B cell (primary cell): ENCODE results near the gene GNG13. TPM values are rescaled to one million over a fixed set of nuclear protein-coding genes. Genes with fewer than 3 reads are reported as not detected.

Experiments used
- ATAC-seq: fragments of 200-7000 bp; cut with Tn5 transposase; one replicate; pipeline ENCODE4 v1.10.0; 2021; ENCODE audit warnings: low read depth, mild to moderate bottlenecking, moderate number of reproducible peaks, moderate library complexity
- CTCF ChIA-PET: fragments of 350-600 bp; sonication (Branson Sonifier 250); formaldehyde crosslinking; loops from one replicate; lab custom pipeline; 2021; ENCODE audit warnings: antibody characterized with exemption, inconsistent platforms; lab: Charles Lee
- POLR2A ChIA-PET: fragments of 350-600 bp; sonication (Branson Sonifier 250); formaldehyde crosslinking; loops from one replicate; lab custom pipeline; 2021; ENCODE audit warnings: antibody characterized with exemption; lab: Charles Lee
- DNase-seq: peaks from one replicate; pipeline ENCODE4 v3.0.0; 2013
- H2AFZ ChIP-seq: 2 replicates; pipeline ENCODE4 v1.6.1; 2012; ENCODE audit warnings: mild to moderate bottlenecking, low read depth, low read length; ENCODE audit not compliant: insufficient read depth, poor library complexity, severe bottlenecking
- H3K27ac ChIP-seq, 2 donors: 1 replicate in 1 of 2; 2 replicates in 1 of 2; pipeline ENCODE4 v1.5.1; 2012 to 2013; ENCODE audit warnings: low read length in 2 of 2, mild to moderate bottlenecking in 2 of 2, moderate library complexity in 1 of 2
- H3K27me3 ChIP-seq, 4 experiments: fragments of 200-600 bp in 1 of 4; sonication (generic) in 1 of 4; replicated peaks in 1 of 4; 1 replicate in 2 of 4; 2 replicates in 2 of 4; pipeline versions ENCODE4 v1.6.1 to v1.7.0; 2013 to 2016; ENCODE audit warnings: low read length in 3 of 4, mild to moderate bottlenecking in 2 of 4, mixed read lengths in 1 of 4, moderate library complexity in 1 of 4; ENCODE audit not compliant: insufficient read depth in 4 of 4, control insufficient read depth in 3 of 4; ENCODE audit errors: control extremely low read depth in 1 of 4
- H3K36me3 ChIP-seq, 2 experiments: replicated peaks in 1 of 2; 1 replicate in 1 of 2; 2 replicates in 1 of 2; pipeline versions ENCODE4 v1.6.1 to v1.7.1; 2013; ENCODE audit warnings: low read length in 1 of 2; ENCODE audit not compliant: insufficient read depth in 2 of 2, control insufficient read depth in 1 of 2; ENCODE audit errors: control extremely low read depth in 1 of 2, extremely low read depth in 1 of 2
- H3K4me1 ChIP-seq, 2 donors: fragments of 200-600 bp in 1 of 2; sonication (generic) in 1 of 2; 1 replicate in 1 of 2; 2 replicates in 1 of 2; pipeline versions ENCODE4 v1.5.1 to v1.6.1; 2013 to 2017; ENCODE audit warnings: low read length in 2 of 2; ENCODE audit not compliant: control insufficient read depth in 2 of 2, insufficient read depth in 2 of 2
- H3K4me2 ChIP-seq: replicated peaks from 2 replicates; pipeline ENCODE3; 2012; ENCODE audit warnings: mild to moderate bottlenecking, low read depth, low read length; ENCODE audit not compliant: poor library complexity, severe bottlenecking
- H3K4me3 ChIP-seq, 5 experiments: fragments of 200-600 bp in 1 of 5; sonication (generic) in 1 of 5; 1 replicate in 3 of 5; 2 replicates in 2 of 5; pipeline versions ENCODE4 v1.5.1 to v1.7.0; 2011 to 2016; ENCODE audit warnings: low read length in 4 of 5, mild to moderate bottlenecking in 4 of 5, low read depth in 2 of 5, control low read depth in 1 of 5, moderate library complexity in 1 of 5; ENCODE audit not compliant: insufficient read depth in 1 of 5; ENCODE audit errors: control extremely low read depth in 1 of 5, extremely low read depth in 1 of 5
- H3K79me2 ChIP-seq: fragments of 200-600 bp; sonication (generic); one replicate; pipeline ENCODE4 v1.6.0; 2016; ENCODE audit warnings: low read length; ENCODE audit not compliant: control insufficient read depth, insufficient read depth
- H3K9ac ChIP-seq: fragments of 200-600 bp; sonication (generic); 2 replicates; pipeline ENCODE4 v1.6.1; 2017; ENCODE audit warnings: mild to moderate bottlenecking, low read length, moderate library complexity
- H3K9me3 ChIP-seq, 3 donors: one replicate each; pipeline versions ENCODE4 v1.6.1 to v1.7.1; 2013; ENCODE audit warnings: low read length in 2 of 3; ENCODE audit not compliant: control insufficient read depth in 2 of 3, insufficient read depth in 1 of 3; ENCODE audit errors: control extremely low read depth in 1 of 3
- H4K20me1 ChIP-seq: 2 replicates; pipeline ENCODE4 v1.6.0; 2012; ENCODE audit warnings: mild to moderate bottlenecking, low read length; ENCODE audit not compliant: insufficient read depth, control insufficient read depth, poor library complexity, severe bottlenecking
- H3K27ac Mint-ChIP-seq: one replicate; pipeline ENCODE4 v1.8.0; 2021; ENCODE audit warnings: mixed read lengths
- H3K27me3 Mint-ChIP-seq: one replicate; pipeline ENCODE4 v1.8.0; 2021; ENCODE audit warnings: mixed read lengths
- H3K4me1 Mint-ChIP-seq: one replicate; pipeline ENCODE4 v1.8.0; 2021; ENCODE audit warnings: mixed read lengths
- H3K4me3 Mint-ChIP-seq: one replicate; pipeline ENCODE4 v1.8.0; 2021; ENCODE audit warnings: mixed read lengths
- H3K9me3 Mint-ChIP-seq: one replicate; pipeline ENCODE4 v1.8.0; 2022; ENCODE audit warnings: mixed read lengths; ENCODE audit not compliant: insufficient read depth
- EZH2 ChIP-seq: IDR thresholded peaks from 2 replicates; pipeline ENCODE4 v1.6.1; 2012; ENCODE audit warnings: borderline replicate concordance, low read depth, mild to moderate bottlenecking, moderate library complexity, low read length; ENCODE audit not compliant: insufficient read depth, poor library complexity, severe bottlenecking
- WGBS: methylation state at CpG from one replicate; pipeline ENCODE4 v1.1.5; 2013; ENCODE audit warnings: missing lambda C conversion rate; ENCODE audit not compliant: insufficient coverage; 5-methylcytosine and 5-hydroxymethylcytosine counted together
- intact Hi-C: fragments of 100-400 bp; cut with micrococcal nuclease; formaldehyde crosslinking; loops from one replicate; pipeline ENCODE4 v1.10.0; 2022
- polyA plus RNA-seq: library from polyadenylated mRNA; depleted of rRNA; stranded (reverse); fragments of >200 nt; gene quantifications from 2 replicates; pipeline ENCODE4 v1.2.3, GENCODE V29; 2012
- total RNA-seq, 2 donors: library from RNA; stranded (reverse); fragments of 120-200 nt in 1 of 2; gene quantifications; 1 replicate in 1 of 2; 2 replicates in 1 of 2; pipeline versions ENCODE4 v1.2.3 to v1.2.4, GENCODE V29; 2013 to 2022
- TF ChIP-seq, protein P1 (sequence below): fragments of 200-600 bp; IDR thresholded peaks from one replicate; pipeline ENCODE4 v1.8.0; 2022; ENCODE audit warnings: antibody characterized with exemption, mild to moderate bottlenecking

Gene GNG13
- total and polyA plus RNA-seq, 2 donors (not counting 1 experiment from before 2014, with no cell fraction given) = not detected

DNA sequence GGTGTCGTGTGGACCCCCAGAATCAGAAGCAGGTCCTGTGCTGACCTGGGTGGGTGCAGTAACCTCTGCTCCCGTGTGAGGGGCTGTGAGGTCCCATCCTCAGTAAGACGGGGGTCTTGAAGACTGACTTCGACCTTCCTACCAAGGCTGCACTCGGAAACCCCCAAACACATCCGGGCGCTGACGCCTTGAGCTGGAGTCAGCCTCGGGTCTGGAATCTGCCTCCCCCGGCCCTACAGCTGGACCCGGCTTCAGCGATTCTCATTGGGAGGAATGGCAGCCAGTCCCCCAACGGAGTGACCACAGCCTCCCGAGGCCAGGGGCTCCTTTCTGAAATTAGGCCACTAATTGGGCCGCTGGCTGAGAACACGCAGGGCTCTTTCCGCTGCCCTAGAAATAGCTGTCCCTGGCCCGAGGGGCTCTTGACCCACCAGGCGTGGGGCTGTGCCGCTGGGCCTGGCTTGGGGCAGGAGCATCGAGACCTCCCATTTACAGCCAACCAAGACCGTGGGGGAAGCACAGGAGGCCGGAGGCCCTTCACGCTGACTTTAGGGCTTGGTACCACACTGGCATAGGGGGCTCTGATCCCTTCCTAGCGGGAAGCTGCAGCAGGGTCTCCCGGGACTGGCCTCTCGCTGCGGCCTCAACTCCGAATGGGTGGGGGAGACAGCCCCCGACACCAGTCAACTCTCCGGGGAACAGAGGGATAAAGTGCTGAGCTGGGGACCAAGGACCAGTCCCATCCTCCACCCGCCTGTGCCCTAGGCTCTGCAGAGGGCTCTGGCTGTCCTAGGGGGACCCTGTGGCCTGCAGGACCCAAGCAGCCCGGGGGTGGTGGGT lies 2.6 kb upstream of the GNG13 start:
- H3K9me3 Mint-ChIP-seq = no peaks in the 10 kb centered on the region
- ChIA-PET POLR2A (no interaction called here), CTCF (interaction anchor here (1.0 kb wide), 1 partner anchor 62 kb away, joined by 3 read pairs; the partner anchor contains the start of gene CIAO3)
- TF ChIP-seq EZH2 = no peak
- TF ChIP-seq, protein P1, sequence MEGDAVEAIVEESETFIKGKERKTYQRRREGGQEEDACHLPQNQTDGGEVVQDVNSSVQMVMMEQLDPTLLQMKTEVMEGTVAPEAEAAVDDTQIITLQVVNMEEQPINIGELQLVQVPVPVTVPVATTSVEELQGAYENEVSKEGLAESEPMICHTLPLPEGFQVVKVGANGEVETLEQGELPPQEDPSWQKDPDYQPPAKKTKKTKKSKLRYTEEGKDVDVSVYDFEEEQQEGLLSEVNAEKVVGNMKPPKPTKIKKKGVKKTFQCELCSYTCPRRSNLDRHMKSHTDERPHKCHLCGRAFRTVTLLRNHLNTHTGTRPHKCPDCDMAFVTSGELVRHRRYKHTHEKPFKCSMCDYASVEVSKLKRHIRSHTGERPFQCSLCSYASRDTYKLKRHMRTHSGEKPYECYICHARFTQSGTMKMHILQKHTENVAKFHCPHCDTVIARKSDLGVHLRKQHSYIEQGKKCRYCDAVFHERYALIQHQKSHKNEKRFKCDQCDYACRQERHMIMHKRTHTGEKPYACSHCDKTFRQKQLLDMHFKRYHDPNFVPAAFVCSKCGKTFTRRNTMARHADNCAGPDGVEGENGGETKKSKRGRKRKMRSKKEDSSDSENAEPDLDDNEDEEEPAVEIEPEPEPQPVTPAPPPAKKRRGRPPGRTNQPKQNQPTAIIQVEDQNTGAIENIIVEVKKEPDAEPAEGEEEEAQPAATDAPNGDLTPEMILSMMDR = no peak
- peaks cover 5% of the 10 kb centered on the region for H3K4me1 Mint-ChIP-seq
- Histone ChIP-seq H3K4me1 (peaks cover 10 to 13% of the 10 kb centered on the region in 2 donors), H3K27me3 (peaks cover 0 to 46% (median 6%) of the 10 kb centered on the region in 4 experiments), H3K9ac (no peak overlapping the region), H4K20me1 (no peaks in the 10 kb centered on the region), H3K9me3 (peaks cover 0 to 6% (median 0%) of the 10 kb centered on the region in 3 donors), H3K27ac (no peak overlapping the region), H3K4me3 (no peak overlapping the region), H3K79me2 (no peaks in the 10 kb centered on the region), H3K36me3 (no peaks in the 10 kb centered on the region), H3K4me2 (no peak overlapping the region), H2AFZ (no peak overlapping the region)
- DNase-seq = no peak
- no peak for ATAC-seq
- 87% methylated on average over 31 of the region's 33 CpGs for WGBS
- H3K4me3 Mint-ChIP-seq = no peak overlapping the region
- H3K27ac Mint-ChIP-seq = no peak overlapping the region
- no peaks in the 10 kb centered on the region for H3K27me3 Mint-ChIP-seq
- intact Hi-C loops = no loop called here

DNA sequence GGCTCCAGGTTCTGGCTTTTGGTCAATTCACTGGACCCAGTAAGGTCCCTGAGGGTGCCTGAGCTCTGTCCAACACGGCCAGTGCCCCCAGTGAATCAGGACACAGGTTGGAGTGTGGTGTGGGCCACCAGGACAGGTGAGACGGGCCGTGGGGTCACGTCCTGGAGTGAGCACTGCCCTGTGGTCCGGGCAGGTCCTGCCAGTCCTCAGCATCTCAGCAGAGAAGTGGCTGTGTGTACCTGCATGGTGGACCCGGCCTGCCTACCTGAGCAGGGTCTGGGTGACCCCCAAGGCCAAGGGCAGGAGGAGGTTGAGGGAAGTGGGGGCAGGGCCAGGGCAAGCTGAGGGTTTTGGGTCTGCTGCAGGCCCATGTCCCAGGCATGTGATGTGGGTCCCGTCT lies 1.9 kb upstream of the GNG13 start:
- Histone ChIP-seq H3K27ac (no peak overlapping the region), H3K4me3 (no peak overlapping the region), H4K20me1 (no peaks in the 10 kb centered on the region), H3K9ac (no peak overlapping the region), H3K4me2 (no peak overlapping the region), H3K79me2 (no peaks in the 10 kb centered on the region), H2AFZ (no peak overlapping the region), H3K4me1 (peaks cover 10% of the 10 kb centered on the region in 2 donors), H3K9me3 (peaks cover 0 to 10% (median 0%) of the 10 kb centered on the region in 3 donors), H3K36me3 (no peaks in the 10 kb centered on the region), H3K27me3 (peaks cover 0 to 46% (median 6%) of the 10 kb centered on the region in 4 experiments)
- H3K27me3 Mint-ChIP-seq = peaks cover 4% of the 10 kb centered on the region
- DNase-seq = no peak
- ChIA-PET POLR2A (no interaction called here), CTCF (interaction anchor here (1.0 to 1.7 kb wide), 2 partner anchors 17 to 62 kb away, joined by 3 to 4 read pairs; partner anchors contain the start of gene CIAO3)
- no peak overlapping the region for H3K27ac Mint-ChIP-seq
- intact Hi-C loops = no loop called here
- ATAC-seq = no peak
- WGBS = 80% methylated on average over 7 of the region's 7 CpGs
- TF ChIP-seq EZH2 = no peak
- TF ChIP-seq, protein P1 = no peak
- no peak overlapping the region for H3K4me3 Mint-ChIP-seq
- no peaks in the 10 kb centered on the region for H3K4me1 Mint-ChIP-seq
- no peaks in the 10 kb centered on the region for H3K9me3 Mint-ChIP-seq
